ENCODE measurements around the gene GIGYF2. TPM values are rescaled to one million over a fixed set of nuclear protein-coding genes. Genes with fewer than 3 reads are reported as not detected.

GIGYF2 gene
- total and polyA plus RNA-seq, 2 of the 13 experiments (the other 11 are each of a cell fraction or from before 2014, with no cell fraction given): 44.9 to 73.5 TPM

DNA sequence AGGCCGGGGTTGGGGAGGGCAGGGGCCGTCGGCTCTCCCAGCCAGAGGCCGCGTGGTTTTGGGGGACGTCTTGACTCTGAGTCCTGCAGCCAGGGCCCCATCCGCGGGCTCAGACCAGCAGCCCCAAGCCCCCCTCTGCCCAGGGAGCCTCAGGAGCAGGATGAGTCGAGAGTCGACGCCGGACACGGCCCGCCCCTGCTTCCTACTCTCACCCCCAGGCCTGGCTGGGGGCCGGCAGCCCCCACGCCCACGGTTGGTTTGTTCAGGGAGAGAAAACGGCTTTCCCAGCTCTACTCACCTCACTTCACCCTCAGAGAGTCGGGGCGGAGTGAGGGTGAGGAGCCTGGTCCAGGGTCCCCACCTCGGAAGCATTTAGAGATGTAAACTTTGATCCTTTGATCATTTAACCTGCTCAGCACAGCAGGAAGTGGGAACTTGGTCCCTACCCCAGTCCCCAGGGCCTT, 179.9 kb downstream of the GIGYF2 start (continued):
- TF ChIP-seq MTF2 (CRISPR knock-in tag; IDR thresholded peaks at IDR 0.05; ENCODE audit: borderline replicate concordance) (no peak), TMF1 (CRISPR knock-in tag; IDR thresholded peaks at IDR 0.05; ENCODE audit: low read depth) (no peak), HNRNPH1 (optimal IDR thresholded peaks at IDR 0.05; ENCODE audit: low read depth, low read length) (peak; percentile 25), ZNF335 (CRISPR knock-in tag; IDR thresholded peaks at IDR 0.05) (no peak), REPIN1 (CRISPR knock-in tag; IDR thresholded peaks at IDR 0.05; ENCODE audit: borderline replicate concordance, low read depth) (0 out of 2 replicates have a peak, but pooled peaks have one; percentile 54), NFKBIZ (CRISPR knock-in tag; IDR thresholded peaks at IDR 0.05) (no peak), CBX2 (IDR thresholded peaks at IDR 0.05; ENCODE audit: low read depth, low read length) (no peak), CBX2 (CRISPR knock-in tag; IDR thresholded peaks at IDR 0.05; ENCODE audit: low read depth) (no peak), BCL6 (CRISPR knock-in tag; IDR thresholded peaks at IDR 0.05) (no peak; the same call in 1 of the 2 replicates), ZNF160 (CRISPR knock-in tag; IDR thresholded peaks at IDR 0.05) (no peak), ZNF121 (CRISPR knock-in tag; IDR thresholded peaks at IDR 0.05) (no peak), RBM39 (IDR thresholded peaks at IDR 0.05; ENCODE audit: low read depth, low read length, poor library complexity, severe bottlenecking) (peak; percentile 49), ZSCAN20 (CRISPR knock-in tag; IDR thresholded peaks at IDR 0.05; ENCODE audit: borderline replicate concordance) (no peak), SUZ12 (IDR thresholded peaks at IDR 0.05; ENCODE audit: low read depth, low read length) (no peak), ZNF564 (CRISPR knock-in tag; IDR thresholded peaks at IDR 0.05) (peak; percentile 81; the same call in 1 of the 2 replicates), NR2C2 (CRISPR knock-in tag; IDR thresholded peaks at IDR 0.05; ENCODE audit: borderline replicate concordance) (peak; percentile 71; the same call in 1 of the 2 replicates), ISL2 (CRISPR knock-in tag; IDR thresholded peaks at IDR 0.05) (no peak)
- TF ChIP-seq, protein P1, sequence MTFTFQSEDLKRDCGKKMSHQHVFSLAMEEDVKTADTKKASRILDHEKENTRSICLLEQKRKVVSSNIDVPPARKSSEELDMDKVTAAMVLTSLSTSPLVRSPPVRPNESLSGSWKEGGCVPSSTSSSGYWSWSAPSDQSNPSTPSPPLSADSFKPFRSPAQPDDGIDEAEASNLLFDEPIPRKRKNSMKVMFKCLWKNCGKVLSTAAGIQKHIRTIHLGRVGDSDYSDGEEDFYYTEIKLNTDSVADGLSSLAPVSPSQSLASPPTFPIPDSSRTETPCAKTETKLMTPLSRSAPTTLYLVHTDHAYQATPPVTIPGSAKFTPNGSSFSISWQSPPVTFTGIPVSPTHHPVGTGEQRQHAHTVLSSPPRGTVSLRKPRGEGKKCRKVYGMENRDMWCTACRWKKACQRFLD (CRISPR knock-in tag; IDR thresholded peaks at IDR 0.05; ENCODE audit: borderline replicate concordance): no peak
- TF ChIP-seq, protein P2, sequence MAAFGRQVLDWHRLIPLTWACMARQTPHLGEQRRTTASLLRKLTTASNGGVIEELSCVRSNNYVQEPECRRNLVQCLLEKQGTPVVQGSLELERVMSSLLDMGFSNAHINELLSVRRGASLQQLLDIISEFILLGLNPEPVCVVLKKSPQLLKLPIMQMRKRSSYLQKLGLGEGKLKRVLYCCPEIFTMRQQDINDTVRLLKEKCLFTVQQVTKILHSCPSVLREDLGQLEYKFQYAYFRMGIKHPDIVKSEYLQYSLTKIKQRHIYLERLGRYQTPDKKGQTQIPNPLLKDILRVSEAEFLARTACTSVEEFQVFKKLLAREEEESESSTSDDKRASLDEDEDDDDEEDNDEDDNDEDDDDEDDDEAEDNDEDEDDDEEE (CRISPR knock-in tag; IDR thresholded peaks at IDR 0.05): no peak
- TF ChIP-seq, protein P3, sequence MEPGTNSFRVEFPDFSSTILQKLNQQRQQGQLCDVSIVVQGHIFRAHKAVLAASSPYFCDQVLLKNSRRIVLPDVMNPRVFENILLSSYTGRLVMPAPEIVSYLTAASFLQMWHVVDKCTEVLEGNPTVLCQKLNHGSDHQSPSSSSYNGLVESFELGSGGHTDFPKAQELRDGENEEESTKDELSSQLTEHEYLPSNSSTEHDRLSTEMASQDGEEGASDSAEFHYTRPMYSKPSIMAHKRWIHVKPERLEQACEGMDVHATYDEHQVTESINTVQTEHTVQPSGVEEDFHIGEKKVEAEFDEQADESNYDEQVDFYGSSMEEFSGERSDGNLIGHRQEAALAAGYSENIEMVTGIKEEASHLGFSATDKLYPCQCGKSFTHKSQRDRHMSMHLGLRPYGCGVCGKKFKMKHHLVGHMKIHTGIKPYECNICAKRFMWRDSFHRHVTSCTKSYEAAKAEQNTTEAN (CRISPR knock-in tag; conservative IDR thresholded peaks at IDR 0.05): no peak
- TF ChIP-seq, protein P4, sequence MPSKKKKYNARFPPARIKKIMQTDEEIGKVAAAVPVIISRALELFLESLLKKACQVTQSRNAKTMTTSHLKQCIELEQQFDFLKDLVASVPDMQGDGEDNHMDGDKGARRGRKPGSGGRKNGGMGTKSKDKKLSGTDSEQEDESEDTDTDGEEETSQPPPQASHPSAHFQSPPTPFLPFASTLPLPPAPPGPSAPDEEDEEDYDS (CRISPR knock-in tag; IDR thresholded peaks at IDR 0.05): 0 out of 2 replicates have a peak, but pooled peaks have one; percentile 43
- TF ChIP-seq, protein P5, sequence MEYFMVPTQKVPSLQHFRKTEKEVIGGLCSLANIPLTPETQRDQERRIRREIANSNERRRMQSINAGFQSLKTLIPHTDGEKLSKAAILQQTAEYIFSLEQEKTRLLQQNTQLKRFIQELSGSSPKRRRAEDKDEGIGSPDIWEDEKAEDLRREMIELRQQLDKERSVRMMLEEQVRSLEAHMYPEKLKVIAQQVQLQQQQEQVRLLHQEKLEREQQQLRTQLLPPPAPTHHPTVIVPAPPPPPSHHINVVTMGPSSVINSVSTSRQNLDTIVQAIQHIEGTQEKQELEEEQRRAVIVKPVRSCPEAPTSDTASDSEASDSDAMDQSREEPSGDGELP (IDR thresholded peaks at IDR 0.05; ENCODE audit: borderline replicate concordance, low read depth): no peak
- TF ChIP-seq, protein P6, sequence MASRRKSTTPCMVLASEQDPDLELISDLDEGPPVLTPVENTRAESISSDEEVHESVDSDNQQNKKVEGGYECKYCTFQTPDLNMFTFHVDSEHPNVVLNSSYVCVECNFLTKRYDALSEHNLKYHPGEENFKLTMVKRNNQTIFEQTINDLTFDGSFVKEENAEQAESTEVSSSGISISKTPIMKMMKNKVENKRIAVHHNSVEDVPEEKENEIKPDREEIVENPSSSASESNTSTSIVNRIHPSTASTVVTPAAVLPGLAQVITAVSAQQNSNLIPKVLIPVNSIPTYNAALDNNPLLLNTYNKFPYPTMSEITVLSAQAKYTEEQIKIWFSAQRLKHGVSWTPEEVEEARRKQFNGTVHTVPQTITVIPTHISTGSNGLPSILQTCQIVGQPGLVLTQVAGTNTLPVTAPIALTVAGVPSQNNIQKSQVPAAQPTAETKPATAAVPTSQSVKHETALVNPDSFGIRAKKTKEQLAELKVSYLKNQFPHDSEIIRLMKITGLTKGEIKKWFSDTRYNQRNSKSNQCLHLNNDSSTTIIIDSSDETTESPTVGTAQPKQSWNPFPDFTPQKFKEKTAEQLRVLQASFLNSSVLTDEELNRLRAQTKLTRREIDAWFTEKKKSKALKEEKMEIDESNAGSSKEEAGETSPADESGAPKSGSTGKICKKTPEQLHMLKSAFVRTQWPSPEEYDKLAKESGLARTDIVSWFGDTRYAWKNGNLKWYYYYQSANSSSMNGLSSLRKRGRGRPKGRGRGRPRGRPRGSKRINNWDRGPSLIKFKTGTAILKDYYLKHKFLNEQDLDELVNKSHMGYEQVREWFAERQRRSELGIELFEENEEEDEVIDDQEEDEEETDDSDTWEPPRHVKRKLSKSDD (CRISPR knock-in tag; IDR thresholded peaks at IDR 0.05; ENCODE audit: low read depth): no peak
